OCI-LY7 (cell line): ENCODE results near the gene YY2.

Experiments
- EZH2phosphoT487 ChIP-seq: fragments of 200-600 bp; sonication (generic); IDR thresholded peaks from 2 replicates; pipeline ENCODE4 v1.6.1; 2018; ENCODE audit warnings: low read depth, borderline replicate concordance, mild to moderate bottlenecking, mixed run types, antibody characterized with exemption, low read length, moderate library complexity, mixed read lengths
- TF ChIP-seq, protein P1 (sequence below): fragments of 200-600 bp; sonication (generic); conservative IDR thresholded peaks from 2 replicates; pipeline ENCODE4 v1.5.1; 2014; ENCODE audit warnings: mild to moderate bottlenecking, antibody characterized with exemption, low read length, moderate library complexity, mixed read lengths

DNA sequence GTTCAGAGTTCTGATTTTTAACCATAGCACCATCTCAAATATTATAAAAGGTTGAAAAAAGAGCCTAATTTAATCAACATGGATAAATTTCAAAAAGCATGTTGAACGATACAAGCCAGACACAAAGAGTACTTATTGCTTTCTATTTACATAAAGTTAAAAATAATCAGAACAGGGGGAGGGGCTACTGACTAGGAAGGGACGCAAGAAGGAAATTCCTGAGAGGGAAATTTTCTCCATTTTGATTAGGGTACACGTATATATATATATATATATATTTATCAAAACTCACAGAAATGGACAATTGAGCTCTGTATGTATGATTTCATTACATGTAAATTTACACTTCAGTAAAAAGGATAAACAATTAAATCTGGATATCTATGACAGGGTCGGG is 16.9 kb upstream of the YY2 start:
- TF ChIP-seq, protein P1, sequence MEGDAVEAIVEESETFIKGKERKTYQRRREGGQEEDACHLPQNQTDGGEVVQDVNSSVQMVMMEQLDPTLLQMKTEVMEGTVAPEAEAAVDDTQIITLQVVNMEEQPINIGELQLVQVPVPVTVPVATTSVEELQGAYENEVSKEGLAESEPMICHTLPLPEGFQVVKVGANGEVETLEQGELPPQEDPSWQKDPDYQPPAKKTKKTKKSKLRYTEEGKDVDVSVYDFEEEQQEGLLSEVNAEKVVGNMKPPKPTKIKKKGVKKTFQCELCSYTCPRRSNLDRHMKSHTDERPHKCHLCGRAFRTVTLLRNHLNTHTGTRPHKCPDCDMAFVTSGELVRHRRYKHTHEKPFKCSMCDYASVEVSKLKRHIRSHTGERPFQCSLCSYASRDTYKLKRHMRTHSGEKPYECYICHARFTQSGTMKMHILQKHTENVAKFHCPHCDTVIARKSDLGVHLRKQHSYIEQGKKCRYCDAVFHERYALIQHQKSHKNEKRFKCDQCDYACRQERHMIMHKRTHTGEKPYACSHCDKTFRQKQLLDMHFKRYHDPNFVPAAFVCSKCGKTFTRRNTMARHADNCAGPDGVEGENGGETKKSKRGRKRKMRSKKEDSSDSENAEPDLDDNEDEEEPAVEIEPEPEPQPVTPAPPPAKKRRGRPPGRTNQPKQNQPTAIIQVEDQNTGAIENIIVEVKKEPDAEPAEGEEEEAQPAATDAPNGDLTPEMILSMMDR = no peak
- no peak for TF ChIP-seq EZH2phosphoT487
